Neural progenitor cell (in vitro differentiated cells): Measurements from ENCODE around the gene KDM7A. TPM values are rescaled to one million over a fixed set of nuclear protein-coding genes. Genes with fewer than 3 reads are reported as not detected.

Source experiments
- DNase-seq: peaks from one replicate; pipeline ENCODE4 v3.0.0-alpha.2; 2016; ENCODE audit warnings: low spot score
- H2AFZ ChIP-seq: fragments of 200-600 bp; sonication (generic); replicated peaks from 2 replicates; pipeline ENCODE4 v1.6.1; 2016; ENCODE audit warnings: antibody characterized with exemption
- H3F3A ChIP-seq: fragments of 200-600 bp; sonication (generic); 2 replicates; pipeline ENCODE4 v1.6.1; 2016; ENCODE audit warnings: antibody characterized with exemption, low read depth
- H3K27ac ChIP-seq: fragments of 200-600 bp; sonication (generic); 2 replicates; pipeline ENCODE4 v1.5.1; 2016; ENCODE audit warnings: mild to moderate bottlenecking
- H3K27me3 ChIP-seq: fragments of 200-600 bp; sonication (generic); 2 replicates; pipeline ENCODE4 v1.6.1; 2016; ENCODE audit warnings: mild to moderate bottlenecking, moderate library complexity
- H3K36me3 ChIP-seq: fragments of 200-600 bp; sonication (generic); 2 replicates; pipeline ENCODE4 v1.5.1; 2016
- H3K4me1 ChIP-seq: fragments of 200-600 bp; sonication (generic); 2 replicates; pipeline ENCODE4 v1.6.1; 2016; ENCODE audit warnings: mixed run types
- H3K4me2 ChIP-seq: fragments of 200-600 bp; sonication (generic); 2 replicates; pipeline ENCODE4 v1.6.1; 2016
- H3K4me3 ChIP-seq: fragments of 200-600 bp; sonication (generic); 2 replicates; pipeline ENCODE4 v1.5.1; 2016
- H3K79me2 ChIP-seq: fragments of 200-600 bp; sonication (generic); 2 replicates; pipeline ENCODE4 v1.6.1; 2016; ENCODE audit warnings: low read depth
- H3K9ac ChIP-seq: fragments of 200-600 bp; sonication (generic); 2 replicates; pipeline ENCODE4 v1.6.1; 2016
- H3K9me3 ChIP-seq: fragments of 200-600 bp; sonication (generic); 2 replicates; pipeline ENCODE4 v1.5.1; 2016; ENCODE audit warnings: low read depth
- H4K20me1 ChIP-seq: fragments of 200-600 bp; sonication (generic); 2 replicates; pipeline ENCODE4 v1.6.1; 2016; ENCODE audit warnings: low read depth
- H3K27ac Mint-ChIP-seq: 3 replicates; pipeline ENCODE4 v1.8.0; 2021; ENCODE audit warnings: mixed read lengths
- H3K27me3 Mint-ChIP-seq: 2 replicates; pipeline ENCODE4 v1.8.0; 2022; ENCODE audit warnings: low read depth, mild to moderate bottlenecking, inconsistent platforms, moderate library complexity, mixed read lengths; ENCODE audit not compliant: insufficient read depth
- H3K36me3 Mint-ChIP-seq: 3 replicates; pipeline ENCODE4 v1.8.0; 2021; ENCODE audit warnings: mixed read lengths
- H3K4me1 Mint-ChIP-seq: 3 replicates; pipeline ENCODE4 v1.8.0; 2021; ENCODE audit warnings: mixed read lengths
- H3K4me3 Mint-ChIP-seq: 3 replicates; pipeline ENCODE4 v1.8.0; 2021; ENCODE audit warnings: mild to moderate bottlenecking, moderate library complexity, mixed read lengths
- H3K9me3 Mint-ChIP-seq: 3 replicates; pipeline ENCODE4 v1.8.0; 2020; ENCODE audit warnings: mixed read lengths
- EZH2 ChIP-seq: fragments of 200-600 bp; sonication (generic); IDR thresholded peaks from 2 replicates; pipeline ENCODE4 v1.6.1; 2017; ENCODE audit warnings: antibody characterized with exemption, mild to moderate bottlenecking, moderate library complexity
- EZH2phosphoT487 ChIP-seq: fragments of 200-600 bp; sonication (generic); IDR thresholded peaks from 2 replicates; pipeline ENCODE4 v1.6.1; 2017; ENCODE audit warnings: antibody characterized with exemption
- total RNA-seq: library from RNA; depleted of rRNA; stranded (reverse); fragments of >200 nt; gene quantifications from 2 replicates; pipeline ENCODE4 v1.2.3, GENCODE V29; 2015; ENCODE audit warnings: low replicate concordance
- TF ChIP-seq, protein P1 (sequence below): fragments of 200-600 bp; sonication (generic); IDR thresholded peaks from 2 replicates; pipeline ENCODE4 v1.5.1; 2017; ENCODE audit warnings: antibody characterized with exemption, mild to moderate bottlenecking

KDM7A gene
- total RNA-seq, 1 donor from 2014 or later, result 13.6 TPM

GRCh38 chr7:140048989-140049338 lies 127.8 kb downstream of the KDM7A start:
- no peak overlapping the region for H3K9ac ChIP-seq
- DNase-seq, result no peak
- Mint-ChIP-seq H3K4me1 (no peaks in the 10 kb centered on the region), H3K4me3 (no peak overlapping the region), H3K27me3 (peaks cover 2% of the 10 kb centered on the region), H3K27ac (no peak overlapping the region), H3K9me3 (no peaks in the 10 kb centered on the region), H3K36me3 (no peaks in the 10 kb centered on the region)
- no peaks in the 10 kb centered on the region for H3K79me2 ChIP-seq
- H3F3A ChIP-seq, result no peaks in the 10 kb centered on the region
- TF ChIP-seq, protein P1, sequence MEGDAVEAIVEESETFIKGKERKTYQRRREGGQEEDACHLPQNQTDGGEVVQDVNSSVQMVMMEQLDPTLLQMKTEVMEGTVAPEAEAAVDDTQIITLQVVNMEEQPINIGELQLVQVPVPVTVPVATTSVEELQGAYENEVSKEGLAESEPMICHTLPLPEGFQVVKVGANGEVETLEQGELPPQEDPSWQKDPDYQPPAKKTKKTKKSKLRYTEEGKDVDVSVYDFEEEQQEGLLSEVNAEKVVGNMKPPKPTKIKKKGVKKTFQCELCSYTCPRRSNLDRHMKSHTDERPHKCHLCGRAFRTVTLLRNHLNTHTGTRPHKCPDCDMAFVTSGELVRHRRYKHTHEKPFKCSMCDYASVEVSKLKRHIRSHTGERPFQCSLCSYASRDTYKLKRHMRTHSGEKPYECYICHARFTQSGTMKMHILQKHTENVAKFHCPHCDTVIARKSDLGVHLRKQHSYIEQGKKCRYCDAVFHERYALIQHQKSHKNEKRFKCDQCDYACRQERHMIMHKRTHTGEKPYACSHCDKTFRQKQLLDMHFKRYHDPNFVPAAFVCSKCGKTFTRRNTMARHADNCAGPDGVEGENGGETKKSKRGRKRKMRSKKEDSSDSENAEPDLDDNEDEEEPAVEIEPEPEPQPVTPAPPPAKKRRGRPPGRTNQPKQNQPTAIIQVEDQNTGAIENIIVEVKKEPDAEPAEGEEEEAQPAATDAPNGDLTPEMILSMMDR, result no peak
- no peak for TF ChIP-seq EZH2phosphoT487
- no peak for TF ChIP-seq EZH2
- no peak overlapping the region for H3K4me3 ChIP-seq
- no peaks in the 10 kb centered on the region for H4K20me1 ChIP-seq
- no peaks in the 10 kb centered on the region for H3K4me1 ChIP-seq
- H3K4me2 ChIP-seq, result no peak overlapping the region
- no peaks in the 10 kb centered on the region for H3K9me3 ChIP-seq
- no peak overlapping the region for H2AFZ ChIP-seq
- no peaks in the 10 kb centered on the region for H3K27me3 ChIP-seq
- H3K36me3 ChIP-seq, result no peaks in the 10 kb centered on the region
- no peak overlapping the region for H3K27ac ChIP-seq

DNA sequence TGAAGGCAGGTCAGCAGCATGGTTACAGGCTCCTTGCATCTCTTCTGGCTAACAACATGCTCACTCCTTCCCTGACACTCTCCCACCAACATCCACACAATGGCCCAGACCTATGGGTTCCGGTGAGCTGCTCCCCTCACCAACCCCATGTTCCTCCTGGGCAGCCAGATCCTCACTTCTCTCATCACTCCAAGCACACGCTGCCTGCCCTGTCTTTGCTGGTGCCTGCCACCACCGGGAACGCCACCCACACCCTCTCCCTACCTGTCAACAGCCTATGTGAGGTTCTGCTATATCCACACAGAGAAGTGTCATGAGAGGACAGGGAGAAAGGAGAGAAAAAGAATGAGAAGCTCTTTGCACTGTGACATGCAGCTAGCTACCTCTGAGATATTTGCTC lies 128.6 kb downstream of the KDM7A start:
- no peak for DNase-seq
- no peaks in the 10 kb centered on the region for H3K4me1 ChIP-seq
- no peak overlapping the region for H2AFZ ChIP-seq
- no peaks in the 10 kb centered on the region for H3K4me1 Mint-ChIP-seq
- no peaks in the 10 kb centered on the region for H3K27me3 ChIP-seq
- no peak overlapping the region for H3K27ac Mint-ChIP-seq
- H3K4me3 Mint-ChIP-seq, result no peak overlapping the region
- H3K9me3 Mint-ChIP-seq, result no peaks in the 10 kb centered on the region
- no peak overlapping the region for H3K27ac ChIP-seq
- H4K20me1 ChIP-seq, result no peaks in the 10 kb centered on the region
- no peak overlapping the region for H3K4me2 ChIP-seq
- no peaks in the 10 kb centered on the region for H3F3A ChIP-seq
- no peaks in the 10 kb centered on the region for H3K36me3 ChIP-seq
- no peak for TF ChIP-seq EZH2phosphoT487
- TF ChIP-seq, protein P1, result no peak
- TF ChIP-seq EZH2, result no peak
- H3K9ac ChIP-seq, result no peak overlapping the region
- H3K79me2 ChIP-seq, result no peaks in the 10 kb centered on the region
- H3K27me3 Mint-ChIP-seq, result peaks cover 2% of the 10 kb centered on the region
- H3K4me3 ChIP-seq, result no peak overlapping the region
- H3K9me3 ChIP-seq, result no peaks in the 10 kb centered on the region
- H3K36me3 Mint-ChIP-seq, result no peaks in the 10 kb centered on the region

DNA sequence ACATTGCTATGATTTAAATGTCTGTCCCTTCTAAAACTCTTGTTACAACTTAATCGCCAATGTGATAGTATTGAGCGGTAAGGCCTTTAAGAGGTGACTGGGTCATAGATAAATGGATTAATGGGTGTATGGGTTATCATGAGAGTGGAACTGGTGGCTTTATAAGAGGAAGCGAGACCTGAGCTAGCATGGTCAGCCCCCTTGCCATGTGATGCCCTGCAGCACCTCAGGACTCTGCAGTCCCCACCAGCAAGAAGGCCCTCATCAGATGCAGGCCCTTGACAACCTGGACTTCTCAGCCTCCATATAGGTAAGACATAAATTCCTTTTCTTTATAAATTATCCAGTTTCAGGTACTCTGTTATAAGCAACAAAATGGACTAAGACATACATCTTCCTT lies 129.6 kb downstream of the KDM7A start:
- Mint-ChIP-seq H3K9me3 (no peaks in the 10 kb centered on the region), H3K36me3 (no peaks in the 10 kb centered on the region), H3K4me3 (no peak overlapping the region), H3K27ac (no peak overlapping the region), H3K4me1 (no peaks in the 10 kb centered on the region), H3K27me3 (peaks cover 2% of the 10 kb centered on the region)
- no peaks in the 10 kb centered on the region for H3K9me3 ChIP-seq
- no peaks in the 10 kb centered on the region for H3F3A ChIP-seq
- DNase-seq, result no peak
- H3K27ac ChIP-seq, result no peak overlapping the region
- H3K36me3 ChIP-seq, result no peaks in the 10 kb centered on the region
- no peak overlapping the region for H3K4me2 ChIP-seq
- no peak overlapping the region for H3K4me3 ChIP-seq
- H3K27me3 ChIP-seq, result no peaks in the 10 kb centered on the region
- no peaks in the 10 kb centered on the region for H3K79me2 ChIP-seq
- no peaks in the 10 kb centered on the region for H4K20me1 ChIP-seq
- no peaks in the 10 kb centered on the region for H3K4me1 ChIP-seq
- no peak overlapping the region for H3K9ac ChIP-seq
- H2AFZ ChIP-seq, result no peak overlapping the region
- TF ChIP-seq EZH2phosphoT487 (no peak), EZH2 (no peak)
- TF ChIP-seq, protein P1, result no peak

- no peak for DNase-seq
- no peaks in the 10 kb centered on the region for H4K20me1 ChIP-seq
- no peak overlapping the region for H3K4me3 ChIP-seq
- no peaks in the 10 kb centered on the region for H3K4me1 ChIP-seq
- no peaks in the 10 kb centered on the region for H3K27me3 ChIP-seq
- peaks cover 2% of the 10 kb centered on the region for H3K27me3 Mint-ChIP-seq
- H3K4me3 Mint-ChIP-seq, result no peak overlapping the region
- H3K79me2 ChIP-seq, result no peaks in the 10 kb centered on the region
- no peaks in the 10 kb centered on the region for H3K9me3 Mint-ChIP-seq
- TF ChIP-seq EZH2 (no peak), EZH2phosphoT487 (no peak)
- TF ChIP-seq, protein P1, result no peak
- H3K9ac ChIP-seq, result no peak overlapping the region
- no peak overlapping the region for H3K27ac ChIP-seq
- no peak overlapping the region for H2AFZ ChIP-seq
- H3F3A ChIP-seq, result no peaks in the 10 kb centered on the region
- H3K4me1 Mint-ChIP-seq, result no peaks in the 10 kb centered on the region
- H3K9me3 ChIP-seq, result no peaks in the 10 kb centered on the region
- no peaks in the 10 kb centered on the region for H3K36me3 Mint-ChIP-seq
- no peak overlapping the region for H3K4me2 ChIP-seq
- H3K36me3 ChIP-seq, result no peaks in the 10 kb centered on the region
- H3K27ac Mint-ChIP-seq, result no peak overlapping the region
Measured at GRCh38 chr7:140045697-140046096, 131.1 kb downstream of the KDM7A start.
